Activated CD8-positive, alpha-beta memory T cell treated with anti-CD3 and anti-CD28 coated beads, Interleukin-2, amount 50 U/mL, for 1 hour (primary cell): ENCODE data around the gene CFAP90.
A peak's percentile ranks its signal among the peaks of the same experiment; 100 is the strongest.

Experiments used
- DNase-seq: peaks from one replicate; pipeline ENCODE4 v3.0.0-alpha.2; 2020; ENCODE audit errors: extremely low read depth

CFAP90 gene

DNA sequence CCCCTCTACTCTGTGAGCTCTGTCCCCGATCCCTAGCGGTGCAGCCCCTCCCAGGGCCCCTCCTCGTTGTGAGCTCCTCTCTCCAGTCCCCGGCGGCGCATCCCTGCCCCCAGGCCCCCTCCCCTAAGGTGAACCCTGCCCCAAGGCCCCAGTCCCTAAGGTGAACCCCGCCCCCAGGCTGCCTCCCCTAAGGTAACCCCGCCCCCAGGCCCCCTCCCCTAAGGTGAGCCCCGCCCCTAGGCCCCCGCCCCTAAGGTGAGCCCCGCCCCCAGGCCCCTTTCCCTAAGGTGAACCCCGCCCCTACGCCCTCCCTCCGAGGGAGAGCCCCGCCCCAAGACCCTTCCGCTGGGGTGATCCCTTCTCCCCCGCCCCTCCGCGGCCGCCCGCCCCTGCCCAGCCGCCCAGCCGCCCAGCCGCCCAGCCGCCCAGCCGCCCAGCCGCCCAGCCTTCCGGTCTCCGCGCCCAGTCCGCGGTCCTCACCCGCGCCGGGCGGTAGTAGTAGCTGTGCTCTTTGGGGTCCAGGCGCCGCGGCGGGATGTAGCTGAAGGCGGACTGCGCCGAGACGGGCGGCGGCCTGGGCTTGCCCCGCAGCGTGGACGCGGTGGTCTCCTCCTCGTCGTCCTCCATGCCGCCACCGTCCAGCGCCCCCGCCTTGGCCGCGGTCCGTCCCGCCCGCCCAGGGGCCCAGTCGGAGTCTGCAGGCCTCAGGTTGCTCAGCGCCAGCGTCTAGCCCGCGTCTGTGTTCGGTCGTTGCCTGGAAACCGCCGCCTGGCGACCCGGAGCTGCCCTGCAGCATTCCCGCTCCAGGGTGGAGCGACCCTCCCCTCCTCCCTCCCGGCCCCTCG lies at the start of gene CFAP90:
Gene CFAP90 (minus strand): TSS at position 739 of the 845 bp plus-strand sequence. CDS start 112 bp downstream, at position 627.
- DNase-seq = no peak

DNA sequence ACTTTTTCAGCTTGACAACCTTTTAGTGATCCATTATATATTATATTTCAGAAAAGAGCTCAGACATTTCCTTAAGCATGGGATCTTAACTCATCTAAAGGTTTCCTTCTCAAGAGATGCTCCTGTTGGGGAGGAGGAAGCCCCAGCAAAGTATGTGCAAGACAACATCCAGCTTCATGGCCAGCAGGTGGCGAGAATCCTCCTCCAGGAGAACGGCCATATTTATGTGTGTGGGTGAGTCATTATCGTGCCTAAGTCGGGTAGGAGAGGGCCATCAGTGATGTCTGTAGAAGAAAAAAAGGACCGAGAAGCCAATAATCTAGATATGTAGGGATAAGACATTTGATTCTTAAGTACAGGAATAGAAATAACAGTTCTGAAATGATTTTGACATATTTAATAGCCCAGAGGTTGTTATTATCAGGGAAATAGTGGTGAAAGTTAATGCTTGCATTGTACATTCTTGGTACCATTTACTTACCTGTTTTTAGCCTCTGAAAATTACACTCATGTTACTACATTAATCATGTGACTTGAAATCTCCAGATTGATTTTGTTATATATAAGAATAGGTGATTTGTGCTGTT lies 46.2 kb upstream of the CFAP90 start:
- no peak for DNase-seq

GRCh38 chr5:7894860-7895259 lies 43.9 kb upstream of the CFAP90 start:
- no peak for DNase-seq

- DNase-seq = no peak
Observed at GRCh38 chr5:7894439-7894838, 43.5 kb upstream of the CFAP90 start.

DNA sequence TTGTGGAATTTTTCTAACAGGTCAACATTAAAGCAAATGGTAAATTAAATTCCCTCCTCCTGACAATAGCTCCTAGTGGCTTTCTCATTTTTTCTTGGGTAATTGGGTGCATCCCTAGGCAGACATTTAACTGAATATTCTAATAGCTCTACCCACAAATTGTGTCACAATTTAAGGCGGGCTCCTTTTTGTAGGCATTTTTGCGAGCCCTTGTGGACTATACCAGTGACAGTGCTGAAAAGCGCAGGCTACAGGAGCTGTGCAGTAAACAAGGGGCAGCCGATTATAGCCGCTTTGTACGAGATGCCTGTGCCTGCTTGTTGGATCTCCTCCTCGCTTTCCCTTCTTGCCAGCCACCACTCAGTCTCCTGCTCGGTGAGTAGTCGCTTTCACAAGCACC lies 38.0 kb upstream of the CFAP90 start:
- no peak for DNase-seq

DNA sequence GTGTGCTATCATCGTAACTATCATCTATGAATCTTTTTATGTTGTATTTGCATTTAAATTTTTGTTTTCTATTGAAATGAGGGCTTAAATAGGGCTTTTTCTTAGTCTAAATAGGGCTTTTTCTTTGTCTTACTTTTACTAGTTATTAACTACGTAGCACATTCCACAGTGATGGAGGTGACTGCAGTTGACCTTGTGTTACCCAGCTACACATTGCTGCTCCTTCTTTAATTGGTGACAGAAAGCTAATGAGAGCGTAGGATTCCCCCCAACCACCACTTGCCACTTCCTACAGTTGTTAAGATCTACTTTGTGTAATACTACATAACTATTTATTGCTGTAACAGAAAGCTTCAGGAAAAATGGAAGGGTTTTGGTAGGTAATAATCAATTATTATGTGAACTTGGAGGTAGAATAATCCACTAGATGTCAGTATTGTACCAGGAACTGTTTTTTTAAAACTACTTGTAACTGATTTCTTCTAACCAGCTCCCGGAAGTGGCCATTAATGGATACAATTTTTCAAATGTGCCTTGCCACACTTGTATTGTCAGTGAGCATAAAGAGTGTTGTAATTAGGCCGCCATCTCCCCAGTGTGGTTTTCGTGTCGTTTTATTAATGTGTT lies 36.0 kb upstream of the CFAP90 start:
- no peak for DNase-seq

- no peak for DNase-seq
Observed at GRCh38 chr5:7884491-7885267, 33.7 kb upstream of the CFAP90 start.

DNA sequence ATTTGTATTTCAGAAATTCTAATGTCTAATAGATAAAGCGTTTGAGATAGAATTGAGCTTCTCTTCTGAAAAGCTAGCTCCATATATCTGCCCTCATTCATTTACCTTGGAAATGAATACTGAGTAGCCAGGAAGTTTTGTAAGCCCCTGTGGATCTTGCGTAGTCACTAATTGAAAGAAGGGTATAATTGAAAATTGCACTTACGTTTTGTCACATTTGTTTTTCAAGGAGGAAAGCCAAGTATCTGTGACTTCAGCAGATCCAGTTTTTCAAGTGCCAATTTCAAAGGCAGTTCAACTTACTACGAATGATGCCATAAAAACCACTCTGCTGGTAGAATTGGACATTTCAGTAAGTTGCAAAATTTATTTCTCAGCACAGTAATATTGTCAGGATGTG lies 32.0 kb upstream of the CFAP90 start:
- no peak for DNase-seq

DNA sequence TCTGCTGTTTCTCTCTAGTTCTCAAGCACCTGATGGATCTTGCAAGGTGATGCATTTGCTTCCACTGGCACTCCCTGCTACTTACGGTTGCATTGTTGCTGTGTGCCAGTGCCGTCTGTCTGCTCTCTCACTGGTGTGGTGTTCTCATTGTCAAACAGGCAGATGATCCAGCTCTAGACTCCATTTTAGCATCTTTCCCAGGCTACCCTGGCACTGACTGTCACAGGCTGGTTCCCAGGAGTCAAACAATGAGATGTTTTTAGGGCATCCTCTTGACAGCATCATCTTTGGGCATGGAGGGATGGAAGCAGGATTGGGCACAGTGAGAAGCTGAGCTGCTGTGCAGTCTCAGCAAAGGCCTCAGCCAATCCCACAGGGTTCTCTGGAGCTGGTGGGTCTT lies 30.9 kb upstream of the CFAP90 start:
- no peak for DNase-seq

DNA sequence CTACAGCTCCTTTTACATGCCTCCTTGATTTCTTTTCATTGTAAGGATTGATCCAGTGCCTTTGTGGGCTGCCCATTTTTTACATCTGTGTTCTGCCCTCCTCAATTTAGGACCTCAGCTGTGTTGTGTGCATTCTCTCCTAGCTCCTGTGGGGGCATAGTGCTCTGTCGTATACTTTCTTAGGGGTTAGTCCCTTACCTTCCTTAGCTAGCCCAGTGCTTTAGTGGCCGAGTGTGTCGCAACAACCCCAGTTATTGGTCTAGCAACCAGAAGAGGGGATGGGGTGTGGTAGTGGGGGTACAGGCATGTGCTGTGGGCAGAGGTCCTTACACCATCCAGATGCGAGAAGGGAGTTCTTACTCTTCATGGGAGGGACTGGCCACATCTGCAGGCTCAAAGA lies 30.2 kb upstream of the CFAP90 start:
- no peak for DNase-seq

GRCh38 chr5:7878381-7878873 lies 27.5 kb upstream of the CFAP90 start:
- DNase-seq = no peak

- DNase-seq = no peak
Observed at GRCh38 chr5:7877851-7878250, 26.9 kb upstream of the CFAP90 start.

DNA sequence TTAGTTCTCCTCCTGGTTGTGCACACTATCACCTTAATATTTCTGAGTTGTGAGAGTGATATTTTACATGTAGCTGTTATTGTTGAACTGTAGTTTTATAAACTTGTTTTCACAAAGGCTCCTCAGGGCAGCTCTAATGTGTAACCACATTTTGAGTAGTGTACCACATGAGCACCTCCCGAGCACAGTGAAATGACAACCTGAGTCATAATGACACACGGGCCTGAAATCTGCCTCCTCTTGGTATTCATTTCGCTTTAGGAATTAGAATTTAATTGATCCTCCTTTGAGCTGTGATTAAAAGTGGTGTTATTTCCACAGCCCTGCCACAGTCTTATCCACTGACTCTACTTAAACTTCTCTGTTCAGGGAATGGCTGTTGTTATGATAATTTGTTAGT lies 25.9 kb upstream of the CFAP90 start:
- no peak for DNase-seq

GRCh38 chr5:7875151-7875550 lies 24.2 kb upstream of the CFAP90 start:
- no peak for DNase-seq

GRCh38 chr5:7874639-7875038 lies 23.7 kb upstream of the CFAP90 start:
- DNase-seq = no peak

DNA sequence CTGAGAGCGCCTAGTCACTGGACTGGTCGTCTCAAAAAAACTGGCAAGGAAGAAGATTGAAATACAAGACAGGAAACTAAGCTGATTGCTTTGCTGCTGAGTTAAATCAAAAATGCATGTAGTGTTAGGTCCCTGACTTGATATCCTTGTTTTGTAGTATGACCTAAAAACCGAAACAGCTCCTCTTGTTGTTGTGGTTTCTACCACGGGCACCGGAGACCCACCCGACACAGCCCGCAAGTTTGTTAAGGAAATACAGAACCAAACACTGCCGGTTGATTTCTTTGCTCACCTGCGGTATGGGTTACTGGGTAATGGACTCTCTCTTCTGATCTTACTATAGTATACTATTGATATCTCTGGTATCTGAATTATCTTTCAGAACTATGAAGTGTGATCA lies 22.3 kb upstream of the CFAP90 start:
- DNase-seq = no peak

DNA sequence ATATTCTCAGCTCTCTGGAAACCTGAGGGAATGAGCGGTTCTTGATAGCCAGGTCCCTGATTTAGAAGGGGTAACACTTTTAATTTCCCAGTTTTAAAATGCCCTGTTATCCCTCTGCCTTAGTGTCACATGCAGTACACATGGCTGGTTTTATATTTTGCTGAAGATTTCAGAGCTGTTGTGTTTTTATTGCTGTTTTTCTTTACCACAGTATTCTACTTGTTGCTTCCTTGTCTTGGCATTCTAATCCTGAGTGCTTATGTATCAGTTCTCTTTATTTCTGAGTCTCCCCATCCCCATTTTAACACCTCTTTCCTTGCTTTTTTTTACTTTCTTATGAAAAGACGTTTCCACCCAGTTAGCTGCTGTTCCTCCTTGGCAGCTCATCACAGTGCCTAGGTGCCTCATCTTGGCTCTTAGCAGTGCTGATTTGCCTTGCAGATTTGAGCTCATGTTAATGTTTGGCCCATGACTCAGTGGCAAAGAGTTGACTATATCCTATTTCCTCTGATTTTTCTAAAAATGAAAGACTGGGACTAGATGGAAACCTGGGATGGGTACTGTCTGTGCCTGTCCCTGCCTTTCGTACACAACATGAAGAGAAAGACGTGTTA lies 21.7 kb upstream of the CFAP90 start:
- DNase-seq = no peak

GRCh38 chr5:7871653-7872052 lies 20.7 kb upstream of the CFAP90 start:
- no peak for DNase-seq

DNA sequence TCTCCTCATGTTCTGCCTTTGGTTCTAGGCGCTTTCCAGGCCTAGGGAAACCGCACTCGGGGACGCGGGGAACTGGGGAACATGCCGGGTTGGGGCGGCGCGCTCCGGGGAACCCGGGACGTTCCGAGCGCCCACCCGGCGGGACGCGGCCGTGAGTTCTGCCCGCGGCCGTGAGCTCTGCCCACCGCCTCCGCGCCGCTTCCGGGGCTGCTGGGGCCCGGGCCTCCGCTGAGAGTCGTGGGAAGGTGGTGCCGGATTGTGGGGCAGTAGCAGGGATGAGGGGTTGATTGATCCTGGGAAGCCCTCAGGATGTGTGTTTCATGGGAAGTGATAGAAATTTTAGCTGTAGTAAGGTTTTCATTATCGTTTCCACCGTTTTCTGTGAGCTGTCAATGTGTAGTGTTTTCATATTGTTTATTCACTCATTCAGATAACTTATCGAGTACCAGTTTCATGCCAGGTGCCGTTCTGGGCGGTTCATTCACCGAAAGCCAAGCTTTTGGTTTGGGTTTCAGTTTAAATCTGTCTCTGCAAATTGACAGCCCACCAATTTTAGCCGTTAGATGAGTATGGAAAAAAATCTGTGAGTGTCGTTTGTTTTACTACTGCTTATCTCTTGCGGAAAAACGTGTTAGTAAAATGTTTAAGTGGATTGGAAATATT lies 18.7 kb upstream of the CFAP90 start:
- DNase-seq = no peak

GRCh38 chr5:7868773-7869473 lies 18.0 kb upstream of the CFAP90 start, which contains the start of the genes FASTKD3 and MTRR:
TSS of gene FASTKD3 (minus strand) at chr5:7869031. CDS start at chr5:7868083, 948 bp downstream.
TSS of gene MTRR (plus strand) at chr5:7869148. CDS start at chr5:7870795, 1,647 bp downstream.
- peak; percentile 65 for DNase-seq
